ENCODE results near the gene TBC1D23. TPM values are rescaled to one million over a fixed set of nuclear protein-coding genes. Genes with fewer than 3 reads are reported as not detected.
"Not testable (repeated sequence)": the region's sequence is repeated elsewhere in the genome, so short reads cannot be mapped to it uniquely, and the experiment has no call there.

Gene TBC1D23
- total RNA-seq, 1 donor from 2014 or later = 36.6 TPM

- FAIRE-seq (no peak), DNase-seq (ENCODE audit: low read depth) (peak; percentile 72)
- Histone ChIP-seq H3K36me3 (ENCODE audit: control insufficient read depth, insufficient read depth, low read length) (no peaks in the 10 kb centered on the region), H3K4me3 (ENCODE audit: low read depth, low read length) (no peak overlapping the region), H3K27me3 (ENCODE audit: control insufficient read depth, insufficient read depth, low read length) (no peaks in the 10 kb centered on the region)
- TF ChIP-seq CTCF (IDR thresholded peaks at IDR 0.05; ENCODE audit: insufficient read depth, low read length, severe bottlenecking) = no peak
Measured at GRCh38 chr3:100270215-100270583, 9.4 kb downstream of the TBC1D23 start.

- no peaks in the 10 kb centered on the region for H3K36me3 ChIP-seq (ENCODE audit: control insufficient read depth, insufficient read depth, low read length)
- DNase-seq (ENCODE audit: low read depth) = no peak
- no peaks in the 10 kb centered on the region for H3K27me3 ChIP-seq (ENCODE audit: control insufficient read depth, insufficient read depth, low read length)
- H3K4me3 ChIP-seq (ENCODE audit: low read depth, low read length) = no peak overlapping the region
- FAIRE-seq = no peak
- TF ChIP-seq CTCF (IDR thresholded peaks at IDR 0.05; ENCODE audit: insufficient read depth, low read length, severe bottlenecking) = no peak
Measured at GRCh38 chr3:100271522-100271921, 10.7 kb downstream of the TBC1D23 start.

- not testable (repeated sequence) for FAIRE-seq; H3K36me3 ChIP-seq (ENCODE audit: control insufficient read depth, insufficient read depth, low read length); H3K4me3 ChIP-seq (ENCODE audit: low read depth, low read length); H3K27me3 ChIP-seq (ENCODE audit: control insufficient read depth, insufficient read depth, low read length); DNase-seq (ENCODE audit: low read depth)
Measured at GRCh38 chr3:100272797-100273611, 12.2 kb downstream of the TBC1D23 start.

GRCh38 chr3:100274361-100274760 lies 13.6 kb downstream of the TBC1D23 start:
- TF ChIP-seq CTCF (IDR thresholded peaks at IDR 0.05; ENCODE audit: insufficient read depth, low read length, severe bottlenecking) = no peak
- Histone ChIP-seq H3K4me3 (ENCODE audit: low read depth, low read length) (no peak overlapping the region), H3K36me3 (ENCODE audit: control insufficient read depth, insufficient read depth, low read length) (no peaks in the 10 kb centered on the region), H3K27me3 (ENCODE audit: control insufficient read depth, insufficient read depth, low read length) (no peaks in the 10 kb centered on the region)
- FAIRE-seq (no peak), DNase-seq (ENCODE audit: low read depth) (no peak)

GRCh38 chr3:100277255-100277800 lies 16.5 kb downstream of the TBC1D23 start:
- no peak for TF ChIP-seq CTCF (IDR thresholded peaks at IDR 0.05; ENCODE audit: insufficient read depth, low read length, severe bottlenecking)
- no peak for FAIRE-seq
- Histone ChIP-seq H3K27me3 (ENCODE audit: control insufficient read depth, insufficient read depth, low read length) (no peaks in the 10 kb centered on the region), H3K4me3 (ENCODE audit: low read depth, low read length) (no peak overlapping the region), H3K36me3 (ENCODE audit: control insufficient read depth, insufficient read depth, low read length) (no peaks in the 10 kb centered on the region)
- no peak for DNase-seq (ENCODE audit: low read depth)

GRCh38 chr3:100278910-100279309 lies 18.1 kb downstream of the TBC1D23 start:
- H3K36me3 ChIP-seq (ENCODE audit: control insufficient read depth, insufficient read depth, low read length) = no peaks in the 10 kb centered on the region
- no peak for TF ChIP-seq CTCF (IDR thresholded peaks at IDR 0.05; ENCODE audit: insufficient read depth, low read length, severe bottlenecking)
- FAIRE-seq = no peak

More at GRCh38 chr3:100278910-100279309, 18.1 kb downstream of the TBC1D23 start:
- no peak for DNase-seq (ENCODE audit: low read depth)
- Histone ChIP-seq H3K27me3 (ENCODE audit: control insufficient read depth, insufficient read depth, low read length) (no peaks in the 10 kb centered on the region), H3K4me3 (ENCODE audit: low read depth, low read length) (no peak overlapping the region)

Data from bronchial epithelial cell (primary cell).